HepG2 (cell line): ENCODE results near the gene IGFLR1. TPM values are rescaled to one million over a fixed set of nuclear protein-coding genes. Genes with fewer than 3 reads are reported as not detected.
A peak's percentile ranks its signal among the peaks of the same experiment; 100 is the strongest.

Source experiments
- ELF1 ChIP-seq: sonication (generic); formaldehyde crosslinking; IDR thresholded peaks from 2 replicates; pipeline ENCODE4 v1.4.0; 2020; ENCODE audit warnings: missing genetic modification reagents
- GZF1 ChIP-seq: sonication (generic); formaldehyde crosslinking; IDR thresholded peaks from 2 replicates; pipeline ENCODE4 v1.5.1; 2020; ENCODE audit warnings: mild to moderate bottlenecking, missing genetic modification reagents
- MED8 ChIP-seq: sonication (generic); formaldehyde crosslinking; IDR thresholded peaks from 2 replicates; pipeline ENCODE4 v1.8.1; 2023; ENCODE audit warnings: mild to moderate bottlenecking, missing genetic modification reagents; ENCODE audit not compliant: insufficient replicate concordance
- MTERF4 ChIP-seq: sonication (generic); formaldehyde crosslinking; IDR thresholded peaks from 2 replicates; pipeline ENCODE4 v1.8.0; 2023; ENCODE audit warnings: mild to moderate bottlenecking, missing genetic modification reagents
- MYC ChIP-seq: sonication (generic); formaldehyde crosslinking; IDR thresholded peaks from 2 replicates; pipeline ENCODE4 v1.9.0; 2021; ENCODE audit warnings: missing genetic modification reagents, borderline replicate concordance
- RFX3 ChIP-seq: IDR thresholded peaks from 2 replicates; pipeline ENCODE4 v1.6.1; 2016; ENCODE audit warnings: missing biosample characterization, missing genetic modification reagents
- SATB2 ChIP-seq: sonication (generic); formaldehyde crosslinking; IDR thresholded peaks from 2 replicates; pipeline ENCODE4 v1.5.0; 2020; ENCODE audit warnings: missing genetic modification reagents
- TCF7 ChIP-seq: sonication (generic); IDR thresholded peaks from 2 replicates; pipeline ENCODE4 v1.6.1; 2016; ENCODE audit warnings: antibody characterized with exemption, low read depth
- THYN1 ChIP-seq: sonication (generic); formaldehyde crosslinking; IDR thresholded peaks from 2 replicates; pipeline ENCODE4 v1.8.1; 2023; ENCODE audit warnings: low read depth, mild to moderate bottlenecking, moderate library complexity, missing genetic modification reagents, borderline replicate concordance
- TIGD3 ChIP-seq: sonication (generic); formaldehyde crosslinking; IDR thresholded peaks from 2 replicates; pipeline ENCODE4 v1.5.1; 2020; ENCODE audit warnings: mild to moderate bottlenecking, missing genetic modification reagents, borderline replicate concordance
- TOPORS ChIP-seq: sonication (generic); formaldehyde crosslinking; IDR thresholded peaks from 2 replicates; pipeline ENCODE4 v1.8.0; 2023; ENCODE audit warnings: mild to moderate bottlenecking, missing genetic modification reagents
- ZBTB20 ChIP-seq: sonication (generic); formaldehyde crosslinking; IDR thresholded peaks from 2 replicates; pipeline ENCODE4 v1.8.1; 2023; ENCODE audit warnings: missing genetic modification reagents, low read depth, mild to moderate bottlenecking, borderline replicate concordance
- ZNF160 ChIP-seq: sonication (generic); formaldehyde crosslinking; IDR thresholded peaks from 2 replicates; pipeline ENCODE4 v1.8.0; 2022; ENCODE audit warnings: mild to moderate bottlenecking, inconsistent platforms, missing genetic modification reagents
- ZNF230 ChIP-seq: sonication (generic); formaldehyde crosslinking; IDR thresholded peaks from 2 replicates; pipeline ENCODE4 v1.4.0; 2020; ENCODE audit warnings: mild to moderate bottlenecking, missing genetic modification reagents
- ZNF318 ChIP-seq: sonication (generic); formaldehyde crosslinking; IDR thresholded peaks from 2 replicates; pipeline ENCODE4 v1.4.0; 2020; ENCODE audit warnings: mild to moderate bottlenecking, missing genetic modification reagents
- ZNF713 ChIP-seq: sonication (generic); formaldehyde crosslinking; IDR thresholded peaks from 2 replicates; pipeline ENCODE4 v1.4.0; 2020; ENCODE audit warnings: mild to moderate bottlenecking, missing genetic modification reagents
- ZNF772 ChIP-seq: sonication (generic); formaldehyde crosslinking; IDR thresholded peaks from 2 replicates; pipeline ENCODE4 v1.5.0; 2020; ENCODE audit warnings: mild to moderate bottlenecking, missing genetic modification reagents
- ZSCAN31 ChIP-seq: sonication (generic); formaldehyde crosslinking; IDR thresholded peaks from 2 replicates; pipeline ENCODE4 v1.5.0; 2020; ENCODE audit warnings: low read depth, mild to moderate bottlenecking, missing genetic modification reagents
- polyA plus RNA-seq, 8 experiments: library from polyadenylated mRNA; depleted of rRNA in 3 of 8; stranded (reverse) in 7 of 8; unstranded in 1 of 8; fragments of >200 nt; fragmentation: Illumina TruSeq in 4 of 8; extraction: Trizol in 4 of 8; gene quantifications; 2 replicates each; pipeline versions ENCODE4 v1.2.1 to v1.2.3, GENCODE V29; 2011 to 2016; ENCODE audit warnings: low read depth in 4 of 8, missing spikeins in 1 of 8, mixed read lengths in 1 of 8; ENCODE audit not compliant: insufficient read depth in 1 of 8
- total RNA-seq, 5 experiments: library from RNA; depleted of rRNA; stranded (reverse); fragments of >200 nt; fragmentation: Illumina TruSeq; extraction: Trizol; gene quantifications; 2 replicates each; pipeline ENCODE4 v1.2.3, GENCODE V29; 2016; ENCODE audit warnings: low read depth in 1 of 5

IGFLR1 gene
- total and polyA plus RNA-seq, 2 of the 13 experiments (the other 11 are each of a cell fraction or from before 2014, with no cell fraction given): 5.4 to 8.9 TPM

GRCh38 chr19:35716801-35717664, 25.2 kb downstream of the IGFLR1 start (continued):
- TF ChIP-seq TIGD3 (CRISPR knock-in tag) (no peak), ZNF713 (CRISPR knock-in tag) (peak; percentile 52; the same call in 1 of the 2 replicates), SATB2 (0 out of 2 replicates have a peak, but pooled peaks have one; percentile 54), ZNF160 (CRISPR knock-in tag) (peak; percentile 67; the same call in 1 of the 2 replicates), ZBTB20 (no peak; the same call in 1 of the 2 replicates), MYC (peak; percentile 72), RFX3 (CRISPR knock-in tag) (no peak), ZNF230 (CRISPR knock-in tag) (no peak), ZNF318 (CRISPR knock-in tag) (no peak; the same call in 1 of the 2 replicates), MTERF4 (CRISPR knock-in tag) (0 out of 2 replicates have a peak, but pooled peaks have one; percentile 53), TOPORS (CRISPR knock-in tag) (peak; percentile 65; the same call in 1 of the 2 replicates), TCF7 (no peak), ZNF772 (CRISPR knock-in tag) (peak; percentile 16; the same call in 1 of the 2 replicates), THYN1 (CRISPR knock-in tag) (0 out of 2 replicates have a peak, but pooled peaks have one; percentile 6), GZF1 (CRISPR knock-in tag) (no peak), ZSCAN31 (peak; percentile 69; the same call in 1 of the 2 replicates), ELF1 (CRISPR knock-in tag) (peak; percentile 94; the same call in 1 of the 2 replicates), MED8 (CRISPR knock-in tag) (peak; percentile 43)
